HEK293 (cell line): Measurements from ENCODE around the gene PJA2.
A peak's percentile ranks its signal among the peaks of the same experiment; 100 is the strongest.

Experiments
- BCL11A ChIP-seq: fragments of 450-650 bp; formaldehyde crosslinking; IDR thresholded peaks from 2 replicates; pipeline ENCODE4 v1.5.1; 2016; ENCODE audit warnings: low read depth, missing biosample characterization, missing genetic modification characterization
- FEZF1 ChIP-seq: fragments of 450-650 bp; formaldehyde crosslinking; IDR thresholded peaks from 2 replicates; pipeline ENCODE4 v1.5.1; 2016; ENCODE audit warnings: missing biosample characterization, missing genetic modification characterization
- IKZF3 ChIP-seq: fragments of 450-650 bp; IDR thresholded peaks from 2 replicates; pipeline ENCODE4 v1.5.0; 2018; ENCODE audit warnings: missing biosample characterization, mild to moderate bottlenecking, missing genetic modification characterization, moderate library complexity
- TRIM28 ChIP-seq: IDR thresholded peaks from 2 replicates; pipeline ENCODE4 v1.6.1; 2011; ENCODE audit warnings: low read length, control low read depth, borderline replicate concordance
- ZBTB17 ChIP-seq: fragments of 450-650 bp; formaldehyde crosslinking; IDR thresholded peaks from 2 replicates; pipeline ENCODE4 v1.5.1; 2016; ENCODE audit warnings: missing biosample characterization, missing genetic modification characterization
- ZBTB21 ChIP-seq: fragments of 450-650 bp; formaldehyde crosslinking; IDR thresholded peaks from 2 replicates; pipeline ENCODE4 v1.5.1; 2017; ENCODE audit warnings: missing biosample characterization, missing genetic modification characterization
- ZBTB48 ChIP-seq: fragments of 450-650 bp; formaldehyde crosslinking; IDR thresholded peaks from 2 replicates; pipeline ENCODE4 v1.5.1; 2016; ENCODE audit warnings: missing biosample characterization, missing genetic modification characterization
- ZFP69B ChIP-seq: fragments of 450-650 bp; formaldehyde crosslinking; IDR thresholded peaks from 2 replicates; pipeline ENCODE4 v1.5.1; 2016; ENCODE audit warnings: missing biosample characterization, missing genetic modification characterization
- ZIC2 ChIP-seq: fragments of 450-650 bp; formaldehyde crosslinking; IDR thresholded peaks from 2 replicates; pipeline ENCODE4 v1.5.1; 2016; ENCODE audit warnings: missing biosample characterization, missing genetic modification characterization
- ZNF133 ChIP-seq: fragments of 450-650 bp; formaldehyde crosslinking; IDR thresholded peaks from 2 replicates; pipeline ENCODE4 v1.5.1; 2016; ENCODE audit warnings: missing biosample characterization, missing genetic modification characterization
- ZNF184 ChIP-seq: fragments of 450-650 bp; IDR thresholded peaks from 2 replicates; pipeline ENCODE4 v1.5.1; 2018; ENCODE audit warnings: missing biosample characterization, mild to moderate bottlenecking, missing genetic modification characterization
- ZNF221 ChIP-seq: fragments of 450-650 bp; formaldehyde crosslinking; IDR thresholded peaks from 2 replicates; pipeline ENCODE4 v1.5.1; 2017; ENCODE audit warnings: missing biosample characterization, missing genetic modification characterization, borderline replicate concordance
- ZNF24 ChIP-seq: fragments of 450-650 bp; formaldehyde crosslinking; IDR thresholded peaks from 2 replicates; pipeline ENCODE4 v1.5.1; 2016; ENCODE audit warnings: missing biosample characterization, missing genetic modification characterization
- ZNF266 ChIP-seq: fragments of 450-650 bp; formaldehyde crosslinking; IDR thresholded peaks from 2 replicates; pipeline ENCODE4 v1.5.1; 2016; ENCODE audit warnings: missing biosample characterization, missing genetic modification characterization, low read depth
- ZNF324 ChIP-seq: fragments of 450-650 bp; formaldehyde crosslinking; IDR thresholded peaks from 2 replicates; pipeline ENCODE4 v1.5.1; 2016; ENCODE audit warnings: missing biosample characterization, missing genetic modification characterization
- ZNF335 ChIP-seq: fragments of 450-650 bp; formaldehyde crosslinking; conservative IDR thresholded peaks from 2 replicates; pipeline ENCODE4 v1.5.1; 2016; ENCODE audit warnings: missing biosample characterization, missing genetic modification characterization
- ZNF394 ChIP-seq: fragments of 450-650 bp; formaldehyde crosslinking; IDR thresholded peaks from 2 replicates; pipeline ENCODE4 v1.5.1; 2016; ENCODE audit warnings: missing biosample characterization, missing genetic modification characterization, mild to moderate bottlenecking, moderate library complexity, borderline replicate concordance
- ZNF529 ChIP-seq: fragments of 450-650 bp; formaldehyde crosslinking; IDR thresholded peaks from 2 replicates; pipeline ENCODE4 v1.5.1; 2017; ENCODE audit warnings: missing genetic modification characterization, missing biosample characterization; ENCODE audit not compliant: insufficient replicate concordance
- ZNF548 ChIP-seq: fragments of 450-650 bp; formaldehyde crosslinking; IDR thresholded peaks from 2 replicates; pipeline ENCODE4 v1.5.1; 2016; ENCODE audit warnings: missing biosample characterization, missing genetic modification characterization
- ZNF600 ChIP-seq: fragments of 450-650 bp; formaldehyde crosslinking; IDR thresholded peaks from 2 replicates; pipeline ENCODE4 v1.5.1; 2016; ENCODE audit warnings: missing biosample characterization, missing genetic modification characterization
- ZNF629 ChIP-seq: fragments of 450-650 bp; formaldehyde crosslinking; IDR thresholded peaks from 2 replicates; pipeline ENCODE4 v1.5.1; 2017; ENCODE audit warnings: missing biosample characterization, missing genetic modification characterization
- ZNF660 ChIP-seq: fragments of 450-650 bp; IDR thresholded peaks from 2 replicates; pipeline ENCODE4 v1.5.1; 2018; ENCODE audit warnings: missing biosample characterization, mild to moderate bottlenecking, missing genetic modification characterization
- ZXDB ChIP-seq: fragments of 450-650 bp; formaldehyde crosslinking; IDR thresholded peaks from 2 replicates; pipeline ENCODE4 v1.5.1; 2016; ENCODE audit warnings: missing biosample characterization, missing genetic modification characterization
- TF ChIP-seq, protein P1 (sequence below): fragments of 450-650 bp; formaldehyde crosslinking; conservative IDR thresholded peaks from 2 replicates; pipeline ENCODE4 v1.5.1; 2016; ENCODE audit warnings: low read depth, missing biosample characterization, missing genetic modification characterization
- TF ChIP-seq, protein P2 (sequence below): fragments of 450-650 bp; formaldehyde crosslinking; IDR thresholded peaks from 2 replicates; pipeline ENCODE4 v1.5.1; 2016; ENCODE audit warnings: missing biosample characterization, missing genetic modification characterization
- TF ChIP-seq, protein P3 (sequence below): fragments of 450-650 bp; formaldehyde crosslinking; IDR thresholded peaks from 2 replicates; pipeline ENCODE4 v1.5.1; 2016; ENCODE audit warnings: missing biosample characterization, missing genetic modification characterization
- TF ChIP-seq, protein P4 (sequence below): fragments of 450-650 bp; formaldehyde crosslinking; IDR thresholded peaks from 2 replicates; pipeline ENCODE4 v1.5.1; 2016; ENCODE audit warnings: missing biosample characterization, missing genetic modification characterization
- TF ChIP-seq, protein P5 (sequence below): fragments of 450-650 bp; formaldehyde crosslinking; IDR thresholded peaks from 2 replicates; pipeline ENCODE4 v1.5.1; 2017; ENCODE audit warnings: missing biosample characterization, missing genetic modification characterization

The PJA2 gene

DNA sequence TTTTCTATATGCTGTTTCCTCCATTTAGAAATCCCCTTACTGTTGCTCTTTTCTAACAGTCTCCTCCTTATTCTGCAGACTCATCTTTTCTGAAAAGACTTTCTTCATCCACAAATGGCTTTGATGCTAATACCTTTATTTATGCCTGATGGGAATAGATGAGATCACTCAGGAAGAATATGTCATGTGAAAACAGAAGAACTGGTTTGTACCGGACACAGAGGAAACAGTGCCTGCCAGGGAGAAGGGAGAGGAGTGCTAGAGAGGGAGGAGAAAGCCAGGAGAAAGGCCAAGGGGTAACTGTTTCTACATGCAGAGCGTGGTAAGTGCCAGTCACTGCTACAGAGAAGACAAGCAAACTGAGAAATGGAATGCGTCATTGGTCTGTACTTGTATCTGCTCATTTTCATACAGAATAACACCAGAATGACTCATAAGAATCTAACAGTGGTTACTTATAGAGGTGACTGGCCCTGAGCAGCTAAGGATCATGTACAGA, 45.9 kb upstream of the PJA2 start (continued):
- TF ChIP-seq, protein P1, sequence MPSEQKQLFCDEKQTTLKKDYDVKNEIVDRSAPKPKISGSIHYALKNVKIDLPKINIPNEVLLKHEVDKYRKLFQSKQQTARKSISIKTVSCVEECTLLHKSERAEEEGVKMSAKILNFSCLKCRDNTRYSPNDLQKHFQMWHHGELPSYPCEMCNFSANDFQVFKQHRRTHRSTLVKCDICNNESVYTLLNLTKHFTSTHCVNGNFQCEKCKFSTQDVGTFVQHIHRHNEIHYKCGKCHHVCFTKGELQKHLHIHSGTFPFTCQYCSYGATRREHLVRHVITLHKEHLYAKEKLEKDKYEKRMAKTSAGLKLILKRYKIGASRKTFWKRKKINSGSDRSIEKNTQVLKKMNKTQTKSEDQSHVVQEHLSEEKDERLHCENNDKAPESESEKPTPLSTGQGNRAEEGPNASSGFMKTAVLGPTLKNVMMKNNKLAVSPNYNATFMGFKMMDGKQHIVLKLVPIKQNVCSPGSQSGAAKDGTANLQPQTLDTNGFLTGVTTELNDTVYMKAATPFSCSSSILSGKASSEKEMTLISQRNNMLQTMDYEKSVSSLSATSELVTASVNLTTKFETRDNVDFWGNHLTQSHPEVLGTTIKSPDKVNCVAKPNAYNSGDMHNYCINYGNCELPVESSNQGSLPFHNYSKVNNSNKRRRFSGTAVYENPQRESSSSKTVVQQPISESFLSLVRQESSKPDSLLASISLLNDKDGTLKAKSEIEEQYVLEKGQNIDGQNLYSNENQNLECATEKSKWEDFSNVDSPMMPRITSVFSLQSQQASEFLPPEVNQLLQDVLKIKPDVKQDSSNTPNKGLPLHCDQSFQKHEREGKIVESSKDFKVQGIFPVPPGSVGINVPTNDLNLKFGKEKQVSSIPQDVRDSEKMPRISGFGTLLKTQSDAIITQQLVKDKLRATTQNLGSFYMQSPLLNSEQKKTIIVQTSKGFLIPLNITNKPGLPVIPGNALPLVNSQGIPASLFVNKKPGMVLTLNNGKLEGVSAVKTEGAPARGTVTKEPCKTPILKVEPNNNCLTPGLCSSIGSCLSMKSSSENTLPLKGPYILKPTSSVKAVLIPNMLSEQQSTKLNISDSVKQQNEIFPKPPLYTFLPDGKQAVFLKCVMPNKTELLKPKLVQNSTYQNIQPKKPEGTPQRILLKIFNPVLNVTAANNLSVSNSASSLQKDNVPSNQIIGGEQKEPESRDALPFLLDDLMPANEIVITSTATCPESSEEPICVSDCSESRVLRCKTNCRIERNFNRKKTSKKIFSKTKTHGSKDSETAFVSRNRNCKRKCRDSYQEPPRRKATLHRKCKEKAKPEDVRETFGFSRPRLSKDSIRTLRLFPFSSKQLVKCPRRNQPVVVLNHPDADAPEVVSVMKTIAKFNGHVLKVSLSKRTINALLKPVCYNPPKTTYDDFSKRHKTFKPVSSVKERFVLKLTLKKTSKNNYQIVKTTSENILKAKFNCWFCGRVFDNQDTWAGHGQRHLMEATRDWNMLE (tag by site-specific recombination), result 0 out of 2 replicates have a peak, but pooled peaks have one; percentile 25
- TF ChIP-seq IKZF3 (0 out of 2 replicates have a peak, but pooled peaks have one; percentile 34), ZNF529 (tag by site-specific recombination) (no peak), ZBTB21 (tag by site-specific recombination) (peak; percentile 74), ZNF133 (tag by site-specific recombination) (no peak), BCL11A (peak; percentile 63), ZNF600 (tag by site-specific recombination) (peak; percentile 87), ZNF266 (tag by site-specific recombination) (no peak), ZNF660 (tag by site-specific recombination) (peak; percentile 75; the same call in 1 of the 2 replicates), TRIM28 (peak; percentile 29; the same call in 1 of the 2 replicates), ZNF548 (no peak), FEZF1 (tag by site-specific recombination) (peak; percentile 80), ZNF24 (tag by site-specific recombination) (0 out of 2 replicates have a peak, but pooled peaks have one; percentile 50), ZNF324 (tag by site-specific recombination) (0 out of 2 replicates have a peak, but pooled peaks have one; percentile 37), ZXDB (peak; percentile 64; the same call in 1 of the 2 replicates), ZBTB48 (peak; percentile 53; the same call in 1 of the 2 replicates), ZNF335 (tag by site-specific recombination) (peak; percentile 42), ZIC2 (no peak), ZNF629 (tag by site-specific recombination) (peak; percentile 94), ZNF394 (tag by site-specific recombination) (peak; percentile 61; the same call in 1 of the 2 replicates), ZNF184 (tag by site-specific recombination) (0 out of 2 replicates have a peak, but pooled peaks have one; percentile 33), ZNF221 (tag by site-specific recombination) (no peak), ZBTB17 (tag by site-specific recombination) (0 out of 2 replicates have a peak, but pooled peaks have one; percentile 54), ZFP69B (tag by site-specific recombination) (0 out of 2 replicates have a peak, but pooled peaks have one; percentile 13)
- TF ChIP-seq, protein P2, sequence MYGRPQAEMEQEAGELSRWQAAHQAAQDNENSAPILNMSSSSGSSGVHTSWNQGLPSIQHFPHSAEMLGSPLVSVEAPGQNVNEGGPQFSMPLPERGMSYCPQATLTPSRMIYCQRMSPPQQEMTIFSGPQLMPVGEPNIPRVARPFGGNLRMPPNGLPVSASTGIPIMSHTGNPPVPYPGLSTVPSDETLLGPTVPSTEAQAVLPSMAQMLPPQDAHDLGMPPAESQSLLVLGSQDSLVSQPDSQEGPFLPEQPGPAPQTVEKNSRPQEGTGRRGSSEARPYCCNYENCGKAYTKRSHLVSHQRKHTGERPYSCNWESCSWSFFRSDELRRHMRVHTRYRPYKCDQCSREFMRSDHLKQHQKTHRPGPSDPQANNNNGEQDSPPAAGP (tag by site-specific recombination), result 0 out of 2 replicates have a peak, but pooled peaks have one; percentile 26
- TF ChIP-seq, protein P3, sequence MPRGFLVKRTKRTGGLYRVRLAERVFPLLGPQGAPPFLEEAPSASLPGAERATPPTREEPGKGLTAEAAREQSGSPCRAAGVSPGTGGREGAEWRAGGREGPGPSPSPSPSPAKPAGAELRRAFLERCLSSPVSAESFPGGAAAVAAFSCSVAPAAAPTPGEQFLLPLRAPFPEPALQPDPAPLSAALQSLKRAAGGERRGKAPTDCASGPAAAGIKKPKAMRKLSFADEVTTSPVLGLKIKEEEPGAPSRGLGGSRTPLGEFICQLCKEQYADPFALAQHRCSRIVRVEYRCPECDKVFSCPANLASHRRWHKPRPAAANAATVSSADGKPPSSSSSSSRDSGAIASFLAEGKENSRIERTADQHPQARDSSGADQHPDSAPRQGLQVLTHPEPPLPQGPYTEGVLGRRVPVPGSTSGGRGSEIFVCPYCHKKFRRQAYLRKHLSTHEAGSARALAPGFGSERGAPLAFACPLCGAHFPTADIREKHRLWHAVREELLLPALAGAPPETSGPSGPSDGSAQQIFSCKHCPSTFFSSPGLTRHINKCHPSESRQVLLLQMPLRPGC (tag by site-specific recombination), result peak; percentile 87
- TF ChIP-seq, protein P4, sequence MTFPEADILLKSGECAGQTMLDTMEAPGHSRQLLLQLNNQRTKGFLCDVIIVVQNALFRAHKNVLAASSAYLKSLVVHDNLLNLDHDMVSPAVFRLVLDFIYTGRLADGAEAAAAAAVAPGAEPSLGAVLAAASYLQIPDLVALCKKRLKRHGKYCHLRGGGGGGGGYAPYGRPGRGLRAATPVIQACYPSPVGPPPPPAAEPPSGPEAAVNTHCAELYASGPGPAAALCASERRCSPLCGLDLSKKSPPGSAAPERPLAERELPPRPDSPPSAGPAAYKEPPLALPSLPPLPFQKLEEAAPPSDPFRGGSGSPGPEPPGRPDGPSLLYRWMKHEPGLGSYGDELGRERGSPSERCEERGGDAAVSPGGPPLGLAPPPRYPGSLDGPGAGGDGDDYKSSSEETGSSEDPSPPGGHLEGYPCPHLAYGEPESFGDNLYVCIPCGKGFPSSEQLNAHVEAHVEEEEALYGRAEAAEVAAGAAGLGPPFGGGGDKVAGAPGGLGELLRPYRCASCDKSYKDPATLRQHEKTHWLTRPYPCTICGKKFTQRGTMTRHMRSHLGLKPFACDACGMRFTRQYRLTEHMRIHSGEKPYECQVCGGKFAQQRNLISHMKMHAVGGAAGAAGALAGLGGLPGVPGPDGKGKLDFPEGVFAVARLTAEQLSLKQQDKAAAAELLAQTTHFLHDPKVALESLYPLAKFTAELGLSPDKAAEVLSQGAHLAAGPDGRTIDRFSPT (tag by site-specific recombination), result peak; percentile 55; the same call in 1 of the 2 replicates
- TF ChIP-seq, protein P5, sequence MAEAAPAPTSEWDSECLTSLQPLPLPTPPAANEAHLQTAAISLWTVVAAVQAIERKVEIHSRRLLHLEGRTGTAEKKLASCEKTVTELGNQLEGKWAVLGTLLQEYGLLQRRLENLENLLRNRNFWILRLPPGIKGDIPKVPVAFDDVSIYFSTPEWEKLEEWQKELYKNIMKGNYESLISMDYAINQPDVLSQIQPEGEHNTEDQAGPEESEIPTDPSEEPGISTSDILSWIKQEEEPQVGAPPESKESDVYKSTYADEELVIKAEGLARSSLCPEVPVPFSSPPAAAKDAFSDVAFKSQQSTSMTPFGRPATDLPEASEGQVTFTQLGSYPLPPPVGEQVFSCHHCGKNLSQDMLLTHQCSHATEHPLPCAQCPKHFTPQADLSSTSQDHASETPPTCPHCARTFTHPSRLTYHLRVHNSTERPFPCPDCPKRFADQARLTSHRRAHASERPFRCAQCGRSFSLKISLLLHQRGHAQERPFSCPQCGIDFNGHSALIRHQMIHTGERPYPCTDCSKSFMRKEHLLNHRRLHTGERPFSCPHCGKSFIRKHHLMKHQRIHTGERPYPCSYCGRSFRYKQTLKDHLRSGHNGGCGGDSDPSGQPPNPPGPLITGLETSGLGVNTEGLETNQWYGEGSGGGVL (tag by site-specific recombination), result peak; percentile 84
